ENCODE measurements around the gene TAS1R3.

DNA sequence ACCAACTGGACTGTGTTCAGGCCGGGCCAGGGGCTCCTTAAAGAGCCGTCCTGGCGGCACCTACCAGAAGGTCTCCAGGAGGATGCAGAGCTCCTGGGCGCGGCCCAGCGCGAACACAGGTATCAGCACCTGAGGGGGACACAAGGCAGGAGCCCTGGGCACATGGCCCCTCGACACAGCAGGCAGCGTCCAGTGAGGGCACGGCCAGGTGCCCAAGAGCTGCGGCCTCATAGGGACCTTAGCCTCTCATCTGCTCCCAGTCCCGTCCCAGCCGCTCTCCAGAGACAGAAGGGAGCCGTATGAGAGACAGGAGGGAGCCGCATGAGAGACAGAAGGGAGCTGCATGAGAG is 16.9 kb upstream of the TAS1R3 start:
- TF ChIP-seq EZH2phosphoT487 (conservative IDR thresholded peaks at IDR 0.05; ENCODE audit: low read length): no peak
- TF ChIP-seq, protein P1, sequence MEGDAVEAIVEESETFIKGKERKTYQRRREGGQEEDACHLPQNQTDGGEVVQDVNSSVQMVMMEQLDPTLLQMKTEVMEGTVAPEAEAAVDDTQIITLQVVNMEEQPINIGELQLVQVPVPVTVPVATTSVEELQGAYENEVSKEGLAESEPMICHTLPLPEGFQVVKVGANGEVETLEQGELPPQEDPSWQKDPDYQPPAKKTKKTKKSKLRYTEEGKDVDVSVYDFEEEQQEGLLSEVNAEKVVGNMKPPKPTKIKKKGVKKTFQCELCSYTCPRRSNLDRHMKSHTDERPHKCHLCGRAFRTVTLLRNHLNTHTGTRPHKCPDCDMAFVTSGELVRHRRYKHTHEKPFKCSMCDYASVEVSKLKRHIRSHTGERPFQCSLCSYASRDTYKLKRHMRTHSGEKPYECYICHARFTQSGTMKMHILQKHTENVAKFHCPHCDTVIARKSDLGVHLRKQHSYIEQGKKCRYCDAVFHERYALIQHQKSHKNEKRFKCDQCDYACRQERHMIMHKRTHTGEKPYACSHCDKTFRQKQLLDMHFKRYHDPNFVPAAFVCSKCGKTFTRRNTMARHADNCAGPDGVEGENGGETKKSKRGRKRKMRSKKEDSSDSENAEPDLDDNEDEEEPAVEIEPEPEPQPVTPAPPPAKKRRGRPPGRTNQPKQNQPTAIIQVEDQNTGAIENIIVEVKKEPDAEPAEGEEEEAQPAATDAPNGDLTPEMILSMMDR (IDR thresholded peaks at IDR 0.05; ENCODE audit: insufficient read depth, low read length, poor library complexity, severe bottlenecking): no peak

Measured in SU-DHL-6 (cell line).